RWPE1 (cell line): ENCODE measurements around the gene CCDC117.
"Not testable (repeated sequence)": the region's sequence is repeated elsewhere in the genome, so short reads cannot be mapped to it uniquely, and the experiment has no call there.

Source experiments
- CTCF ChIA-PET: fragments of 350-600 bp; sonication (Branson Sonifier 250); formaldehyde crosslinking; extraction: SDS; loops from one replicate; lab custom pipeline; 2021; lab: Yijun Ruan, JAX
- POLR2A ChIA-PET: fragments of 400-600 bp; formaldehyde crosslinking; extraction: SDS; loops from one replicate; lab custom pipeline; 2020; ENCODE audit warnings: antibody characterized with exemption; ENCODE audit not compliant: low non-redundant PET; lab: Yijun Ruan, JAX
- DNase-seq: peaks from one replicate; pipeline ENCODE4 v3.0.0; 2012; ENCODE audit warnings: low spot score
- H3K27ac ChIP-seq: fragments of 450-650 bp; 2 replicates; pipeline ENCODE4 v1.5.1; 2017
- CTCF ChIP-seq: fragments of 450-650 bp; conservative IDR thresholded peaks from 2 replicates; pipeline ENCODE4 v1.5.1; 2017; ENCODE audit warnings: low read depth, mild to moderate bottlenecking

Gene CCDC117

GRCh38 chr22:28817919-28818859 lies 45.7 kb downstream of the CCDC117 start:
- no peak overlapping the region for H3K27ac ChIP-seq
- ChIA-PET CTCF (no interaction called here), POLR2A (no interaction called here)
- no peak for DNase-seq
- TF ChIP-seq CTCF, result no peak

- TF ChIP-seq CTCF, result no peak
- ChIA-PET CTCF (no interaction called here), POLR2A (no interaction called here)
- no peak for DNase-seq
- H3K27ac ChIP-seq, result no peak overlapping the region
Observed at GRCh38 chr22:28819253-28820096, 47.0 kb downstream of the CCDC117 start.

GRCh38 chr22:28820885-28821284 lies 48.4 kb downstream of the CCDC117 start:
- POLR2A ChIA-PET, result no interaction called here
- no peak for TF ChIP-seq CTCF
- CTCF ChIA-PET, result no interaction called here
- H3K27ac ChIP-seq, result no peak overlapping the region
- no peak for DNase-seq

GRCh38 chr22:28821452-28821851 lies 49.0 kb downstream of the CCDC117 start:
- CTCF ChIA-PET, result no interaction called here
- TF ChIP-seq CTCF, result no peak
- no peak overlapping the region for H3K27ac ChIP-seq
- POLR2A ChIA-PET, result no interaction called here
- no peak for DNase-seq

GRCh38 chr22:28822930-28823551 lies 50.5 kb downstream of the CCDC117 start:
- no peak overlapping the region for H3K27ac ChIP-seq
- ChIA-PET CTCF (interaction anchor here (0.8 kb wide), 1 partner anchor 228 kb away, joined by 3 read pairs; no protein-coding TSS in a partner anchor), POLR2A (no interaction called here)
- TF ChIP-seq CTCF, result no peak
- DNase-seq, result no peak

GRCh38 chr22:28824455-28824854 lies 52.0 kb downstream of the CCDC117 start:
- DNase-seq, POLR2A ChIA-PET, H3K27ac ChIP-seq, CTCF ChIA-PET: not testable (repeated sequence)

GRCh38 chr22:28826430-28826829 lies 53.9 kb downstream of the CCDC117 start:
- H3K27ac ChIP-seq, CTCF ChIA-PET, POLR2A ChIA-PET, DNase-seq: not testable (repeated sequence)
